Neural cell (in vitro differentiated cells): ENCODE results near the gene TMEM218. TPM values are rescaled to one million over a fixed set of nuclear protein-coding genes. Genes with fewer than 3 reads are reported as not detected.

Source experiments
- H2AFZ ChIP-seq: fragments of 200-600, 300-800 bp; sonication (generic), shearing (Covaris generic); 2 replicates; pipeline ENCODE4 v1.6.0; 2014; ENCODE audit warnings: low read depth, mild to moderate bottlenecking, antibody characterized with exemption, low read length, moderate library complexity
- H3F3A ChIP-seq: fragments of 200-600 bp; shearing (Covaris generic); 2 replicates; pipeline ENCODE4 v1.6.1; 2016; ENCODE audit warnings: mild to moderate bottlenecking, moderate library complexity, mixed read lengths, antibody characterized with exemption, low read length; ENCODE audit not compliant: insufficient read depth, poor library complexity, severe bottlenecking
- H3K27ac ChIP-seq: fragments of 200-600, 300-800 bp; sonication (generic), shearing (Covaris generic); 2 replicates; pipeline ENCODE4 v1.5.1; 2014; ENCODE audit warnings: mild to moderate bottlenecking, low read length, moderate library complexity
- H3K27me3 ChIP-seq: fragments of 300-800, 200-600 bp; sonication (generic), shearing (Covaris generic); 2 replicates; pipeline ENCODE4 v1.6.0; 2014; ENCODE audit warnings: mild to moderate bottlenecking, low read depth, low read length, moderate library complexity; ENCODE audit not compliant: insufficient read depth
- H3K36me3 ChIP-seq: fragments of 300-800, 200-600 bp; sonication (generic), shearing (Covaris generic); 2 replicates; pipeline ENCODE4 v1.5.1; 2014; ENCODE audit warnings: mild to moderate bottlenecking, antibody characterized with exemption, low read length, moderate library complexity; ENCODE audit not compliant: insufficient read depth
- H3K4me2 ChIP-seq: fragments of 300-800, 200-600 bp; sonication (generic), shearing (Covaris generic); 2 replicates; pipeline ENCODE4 v1.6.0; 2014; ENCODE audit warnings: mild to moderate bottlenecking, low read length
- H3K4me3 ChIP-seq: fragments of 300-800, 200-600 bp; sonication (generic), shearing (Covaris generic); 2 replicates; pipeline ENCODE4 v1.5.1; 2014; ENCODE audit warnings: mild to moderate bottlenecking, low read length, moderate library complexity
- H3K79me2 ChIP-seq: fragments of 200-600 bp; shearing (Covaris generic); replicated peaks from 2 replicates; pipeline ENCODE4 v1.6.0; 2014; ENCODE audit warnings: mild to moderate bottlenecking, low read length, moderate library complexity; ENCODE audit not compliant: insufficient read depth
- H3K9ac ChIP-seq: fragments of 300-800, 200-600 bp; sonication (generic), shearing (Covaris generic); 2 replicates; pipeline ENCODE4 v1.6.1; 2016; ENCODE audit warnings: mild to moderate bottlenecking, low read length, mixed read lengths
- H3K9me2 ChIP-seq: fragments of 200-600 bp; shearing (Covaris generic); 2 replicates; pipeline ENCODE4 v1.6.1; 2016; ENCODE audit warnings: mild to moderate bottlenecking, low read length, mixed read lengths; ENCODE audit not compliant: insufficient read depth
- H3K9me3 ChIP-seq: fragments of 200-600, 300-800 bp; sonication (generic), shearing (Covaris generic); 2 replicates; pipeline ENCODE4 v1.6.1; 2016; ENCODE audit warnings: mild to moderate bottlenecking, mixed run types, low read length, moderate library complexity, mixed read lengths
- H4K20me1 ChIP-seq: fragments of 200-600 bp; shearing (Covaris generic); 2 replicates; pipeline ENCODE4 v1.6.1; 2016; ENCODE audit warnings: mild to moderate bottlenecking, mixed run types; ENCODE audit not compliant: insufficient read depth
- CTCF ChIP-seq: fragments of 450-650 bp; IDR thresholded peaks from 2 replicates; pipeline ENCODE4 v1.5.1; 2014; ENCODE audit warnings: antibody characterized with exemption, mild to moderate bottlenecking, moderate library complexity; ENCODE audit not compliant: poor library complexity, severe bottlenecking
- EP300 ChIP-seq: fragments of 450-650 bp; conservative IDR thresholded peaks from 2 replicates; pipeline ENCODE4 v1.6.1; 2014; ENCODE audit warnings: antibody characterized with exemption, mild to moderate bottlenecking, moderate library complexity; ENCODE audit not compliant: poor library complexity, severe bottlenecking
- EZH2 ChIP-seq: fragments of 200-600, 300-800 bp; shearing (Covaris generic), sonication (generic); IDR thresholded peaks from 2 replicates; pipeline ENCODE4 v1.6.1; 2014; ENCODE audit warnings: antibody characterized with exemption, low read length, borderline replicate concordance, mild to moderate bottlenecking; ENCODE audit not compliant: insufficient read depth, poor library complexity, severe bottlenecking
- MXI1 ChIP-seq: fragments of 450-650 bp; conservative IDR thresholded peaks from 2 replicates; pipeline ENCODE4 v1.6.1; 2014; ENCODE audit warnings: antibody characterized with exemption, mild to moderate bottlenecking; ENCODE audit not compliant: poor library complexity, severe bottlenecking
- POLR2AphosphoS5 ChIP-seq: IDR thresholded peaks from 2 replicates; pipeline ENCODE4 v1.6.1; 2012
- RAD21 ChIP-seq: fragments of 450-650 bp; conservative IDR thresholded peaks from 2 replicates; pipeline ENCODE4 v1.6.1; 2014; ENCODE audit warnings: antibody characterized with exemption, mild to moderate bottlenecking, moderate library complexity
- REST ChIP-seq: IDR thresholded peaks from 2 replicates; pipeline ENCODE4 v1.6.1; 2012; ENCODE audit warnings: borderline replicate concordance
- SMC3 ChIP-seq: fragments of 450-650 bp; conservative IDR thresholded peaks from 2 replicates; pipeline ENCODE4 v1.6.1; 2014; ENCODE audit warnings: antibody characterized with exemption, mild to moderate bottlenecking, moderate library complexity; ENCODE audit not compliant: poor library complexity
- TAF1 ChIP-seq: IDR thresholded peaks from 2 replicates; pipeline ENCODE4 v1.6.1; 2012; ENCODE audit warnings: low read depth
- polyA plus RNA-seq: library from polyadenylated mRNA; depleted of rRNA; stranded (reverse); fragments of >200 nt; gene quantifications from 2 replicates; pipeline ENCODE4 v1.2.3, GENCODE V29; 2014

TMEM218 gene
- polyA plus RNA-seq, 1 donor from 2014 or later, result 70.0 TPM

GRCh38 chr11:125072961-125073590 lies 38.4 kb downstream of the TMEM218 start:
- Histone ChIP-seq H3K4me3 (no peak overlapping the region), H4K20me1 (no peaks in the 10 kb centered on the region), H3K4me2 (no peak overlapping the region), H3K9me2 (no peaks in the 10 kb centered on the region), H2AFZ (no peak overlapping the region), H3K9ac (no peak overlapping the region), H3K9me3 (no peaks in the 10 kb centered on the region), H3K79me2 (no peaks in the 10 kb centered on the region), H3K27ac (no peak overlapping the region), H3K36me3 (no peaks in the 10 kb centered on the region), H3K27me3 (no peaks in the 10 kb centered on the region), H3F3A (no peaks in the 10 kb centered on the region)
- no peak for TF ChIP-seq MXI1
- no peak for TF ChIP-seq CTCF
- no peak for TF ChIP-seq REST
- TF ChIP-seq TAF1, result no peak
- TF ChIP-seq SMC3, result no peak
- TF ChIP-seq EP300, result no peak
- no peak for TF ChIP-seq POLR2AphosphoS5
- TF ChIP-seq EZH2, result no peak
- TF ChIP-seq RAD21, result no peak

- H3K27me3 ChIP-seq, result no peaks in the 10 kb centered on the region
Observed at GRCh38 chr11:125072218-125072960, 39.0 kb downstream of the TMEM218 start.

More at GRCh38 chr11:125072218-125072960, 39.0 kb downstream of the TMEM218 start:
- Histone ChIP-seq H4K20me1 (no peaks in the 10 kb centered on the region), H3K27ac (no peak overlapping the region), H3F3A (no peaks in the 10 kb centered on the region), H3K4me3 (no peak overlapping the region), H3K79me2 (no peaks in the 10 kb centered on the region), H3K9me3 (no peaks in the 10 kb centered on the region), H2AFZ (no peak overlapping the region), H3K9me2 (no peaks in the 10 kb centered on the region), H3K9ac (no peak overlapping the region), H3K4me2 (no peak overlapping the region), H3K36me3 (no peaks in the 10 kb centered on the region)
- no peak for TF ChIP-seq CTCF
- no peak for TF ChIP-seq TAF1
- TF ChIP-seq EP300, result no peak
- TF ChIP-seq POLR2AphosphoS5, result no peak
- TF ChIP-seq SMC3, result no peak
- no peak for TF ChIP-seq RAD21
- no peak for TF ChIP-seq EZH2
- TF ChIP-seq REST, result no peak
- no peak for TF ChIP-seq MXI1
